ENCODE data around the gene RYK. TPM values are rescaled to one million over a fixed set of nuclear protein-coding genes. Genes with fewer than 3 reads are reported as not detected.

RYK gene
- total and polyA plus RNA-seq, 4 donors, result 7.5 to 36.1 (median 15.3) TPM

DNA sequence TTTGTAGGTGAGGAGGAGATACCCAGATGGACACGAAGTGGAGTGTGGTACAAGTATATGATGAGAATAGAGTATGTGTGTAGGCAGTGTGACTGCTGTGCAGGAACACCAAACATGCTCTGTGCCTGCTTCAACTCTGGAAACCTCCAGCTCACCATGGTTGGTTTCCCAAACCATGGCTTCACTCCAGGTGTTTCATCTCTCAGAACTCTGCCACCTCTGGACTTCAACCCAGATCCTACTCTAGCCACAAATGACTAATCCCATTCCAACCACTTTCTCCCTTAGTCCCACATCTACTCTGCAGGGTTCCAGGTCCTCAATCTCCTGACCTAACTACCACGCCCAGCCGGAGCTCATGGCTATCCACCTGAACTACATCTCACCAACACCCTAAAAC lies 102.1 kb downstream of the RYK start:
- 96% methylated on average over 3 of the region's 3 CpGs for WGBS
- Histone ChIP-seq H3K27me3 (ENCODE audit: control insufficient read depth in 4 of 4, insufficient read depth in 4 of 4, low read length in 3 of 4) (no peaks in the 10 kb centered on the region), H3K4me3 (ENCODE audit: low read depth in 1 of 3, low read length in 3 of 3) (no peak overlapping the region), H3K4me1 (ENCODE audit: control insufficient read depth in 4 of 4, insufficient read depth in 4 of 4, low read length in 3 of 4) (peaks cover 0 to 3% (median 0%) of the 10 kb centered on the region in 4 donors), H3K9me3 (ENCODE audit: control insufficient read depth in 4 of 4, low read length in 3 of 4) (no peaks in the 10 kb centered on the region), H3K27ac (ENCODE audit: low read depth in 1 of 2, low read length in 2 of 2) (no peak overlapping the region), H3K9ac (ENCODE audit: low read depth in 1 of 2, low read length in 2 of 2) (no peak overlapping the region), H3K36me3 (ENCODE audit: control insufficient read depth in 4 of 4, insufficient read depth in 3 of 4, low read depth in 1 of 4, low read length in 3 of 4) (peaks cover 0 to 4% (median 1%) of the 10 kb centered on the region in 4 donors)
- DNase-seq (ENCODE audit: low spot score), result no peak
- TF ChIP-seq TAF1 (conservative IDR thresholded peaks at IDR 0.05) (no peak), HNF4A (conservative IDR thresholded peaks at IDR 0.05) (peak; percentile 43 to 63), RXRA (IDR thresholded peaks at IDR 0.05) (peak in 1 of 2 donors; percentile 56)
- TF ChIP-seq, protein P1, sequence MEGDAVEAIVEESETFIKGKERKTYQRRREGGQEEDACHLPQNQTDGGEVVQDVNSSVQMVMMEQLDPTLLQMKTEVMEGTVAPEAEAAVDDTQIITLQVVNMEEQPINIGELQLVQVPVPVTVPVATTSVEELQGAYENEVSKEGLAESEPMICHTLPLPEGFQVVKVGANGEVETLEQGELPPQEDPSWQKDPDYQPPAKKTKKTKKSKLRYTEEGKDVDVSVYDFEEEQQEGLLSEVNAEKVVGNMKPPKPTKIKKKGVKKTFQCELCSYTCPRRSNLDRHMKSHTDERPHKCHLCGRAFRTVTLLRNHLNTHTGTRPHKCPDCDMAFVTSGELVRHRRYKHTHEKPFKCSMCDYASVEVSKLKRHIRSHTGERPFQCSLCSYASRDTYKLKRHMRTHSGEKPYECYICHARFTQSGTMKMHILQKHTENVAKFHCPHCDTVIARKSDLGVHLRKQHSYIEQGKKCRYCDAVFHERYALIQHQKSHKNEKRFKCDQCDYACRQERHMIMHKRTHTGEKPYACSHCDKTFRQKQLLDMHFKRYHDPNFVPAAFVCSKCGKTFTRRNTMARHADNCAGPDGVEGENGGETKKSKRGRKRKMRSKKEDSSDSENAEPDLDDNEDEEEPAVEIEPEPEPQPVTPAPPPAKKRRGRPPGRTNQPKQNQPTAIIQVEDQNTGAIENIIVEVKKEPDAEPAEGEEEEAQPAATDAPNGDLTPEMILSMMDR (IDR thresholded peaks at IDR 0.05; ENCODE audit: low read depth, low read length, missing input control), result no peak
- TF ChIP-seq, protein P2, sequence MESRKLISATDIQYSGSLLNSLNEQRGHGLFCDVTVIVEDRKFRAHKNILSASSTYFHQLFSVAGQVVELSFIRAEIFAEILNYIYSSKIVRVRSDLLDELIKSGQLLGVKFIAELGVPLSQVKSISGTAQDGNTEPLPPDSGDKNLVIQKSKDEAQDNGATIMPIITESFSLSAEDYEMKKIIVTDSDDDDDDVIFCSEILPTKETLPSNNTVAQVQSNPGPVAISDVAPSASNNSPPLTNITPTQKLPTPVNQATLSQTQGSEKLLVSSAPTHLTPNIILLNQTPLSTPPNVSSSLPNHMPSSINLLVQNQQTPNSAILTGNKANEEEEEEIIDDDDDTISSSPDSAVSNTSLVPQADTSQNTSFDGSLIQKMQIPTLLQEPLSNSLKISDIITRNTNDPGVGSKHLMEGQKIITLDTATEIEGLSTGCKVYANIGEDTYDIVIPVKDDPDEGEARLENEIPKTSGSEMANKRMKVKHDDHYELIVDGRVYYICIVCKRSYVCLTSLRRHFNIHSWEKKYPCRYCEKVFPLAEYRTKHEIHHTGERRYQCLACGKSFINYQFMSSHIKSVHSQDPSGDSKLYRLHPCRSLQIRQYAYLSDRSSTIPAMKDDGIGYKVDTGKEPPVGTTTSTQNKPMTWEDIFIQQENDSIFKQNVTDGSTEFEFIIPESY (IDR thresholded peaks at IDR 0.05), result no peak

DNA sequence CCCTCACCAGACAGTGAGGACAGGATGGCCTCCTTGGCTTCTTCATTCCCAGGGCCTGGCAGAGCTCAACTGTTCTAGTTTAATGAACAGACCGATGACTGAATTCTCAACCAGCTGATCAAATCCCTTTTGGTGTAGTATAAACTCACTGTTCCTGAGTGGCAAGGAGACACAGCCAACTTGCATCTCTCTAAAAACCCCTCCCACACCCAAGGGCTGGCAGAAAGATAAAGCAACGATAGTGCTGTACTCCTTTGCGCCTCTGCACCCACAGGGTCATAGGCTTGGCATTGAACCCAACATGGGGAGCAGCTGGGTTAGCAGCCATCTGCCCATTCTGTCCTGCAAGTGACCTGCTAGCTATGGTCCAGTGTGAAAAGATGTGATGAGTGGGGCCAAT lies 103.2 kb downstream of the RYK start:
- peaks cover 0 to 4% (median 1%) of the 10 kb centered on the region in 4 donors for H3K36me3 ChIP-seq (ENCODE audit: control insufficient read depth in 4 of 4, insufficient read depth in 3 of 4, low read depth in 1 of 4, low read length in 3 of 4)
- no peak overlapping the region for H3K9ac ChIP-seq (ENCODE audit: low read depth in 1 of 2, low read length in 2 of 2)
- no peak overlapping the region for H3K4me3 ChIP-seq (ENCODE audit: low read depth in 1 of 3, low read length in 3 of 3)
- H3K27ac ChIP-seq (ENCODE audit: low read depth in 1 of 2, low read length in 2 of 2), result no peak overlapping the region
- 89% methylated on average over 3 of the region's 3 CpGs for WGBS
- no peak for DNase-seq (ENCODE audit: low spot score)
- no peaks in the 10 kb centered on the region for H3K9me3 ChIP-seq (ENCODE audit: control insufficient read depth in 4 of 4, low read length in 3 of 4)
- TF ChIP-seq HNF4G (IDR thresholded peaks at IDR 0.05), result no peak
- TF ChIP-seq, protein P3, sequence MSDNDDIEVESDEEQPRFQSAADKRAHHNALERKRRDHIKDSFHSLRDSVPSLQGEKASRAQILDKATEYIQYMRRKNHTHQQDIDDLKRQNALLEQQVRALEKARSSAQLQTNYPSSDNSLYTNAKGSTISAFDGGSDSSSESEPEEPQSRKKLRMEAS (IDR thresholded peaks at IDR 0.05), result no peak
- TF ChIP-seq YY1 (IDR thresholded peaks at IDR 0.05), result no peak
- TF ChIP-seq RAD21 (IDR thresholded peaks at IDR 0.05), result no peak
- no peak for TF ChIP-seq RXRA (IDR thresholded peaks at IDR 0.05)
- H3K27me3 ChIP-seq (ENCODE audit: control insufficient read depth in 4 of 4, insufficient read depth in 4 of 4, low read length in 3 of 4), result no peaks in the 10 kb centered on the region
- peaks cover 0 to 3% (median 0%) of the 10 kb centered on the region in 4 donors for H3K4me1 ChIP-seq (ENCODE audit: control insufficient read depth in 4 of 4, insufficient read depth in 4 of 4, low read length in 3 of 4)

DNA sequence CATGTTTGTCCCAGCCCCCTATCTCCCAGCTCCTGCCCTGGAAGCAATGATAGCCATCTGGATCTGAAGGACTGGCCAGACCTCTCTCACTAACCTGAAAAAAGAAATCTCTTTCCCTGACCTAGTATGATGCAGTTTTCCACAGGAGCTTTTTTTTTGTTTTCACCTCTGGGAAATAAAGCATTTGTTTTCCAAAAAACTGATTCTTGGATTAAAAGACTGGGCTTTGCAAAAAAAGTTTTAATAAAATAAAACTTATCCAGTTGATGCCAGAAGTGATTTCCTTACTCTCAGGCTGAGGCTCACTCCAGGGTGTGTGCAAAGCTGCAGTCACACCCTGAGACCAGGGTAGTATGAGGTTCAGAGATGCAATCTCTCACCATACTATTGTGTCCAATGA lies 104.0 kb downstream of the RYK start:
- no peak overlapping the region for H3K9ac ChIP-seq (ENCODE audit: low read depth in 1 of 2, low read length in 2 of 2)
- H3K9me3 ChIP-seq (ENCODE audit: control insufficient read depth in 4 of 4, low read length in 3 of 4), result no peaks in the 10 kb centered on the region
- peaks cover 0 to 3% (median 0%) of the 10 kb centered on the region in 4 donors for H3K4me1 ChIP-seq (ENCODE audit: control insufficient read depth in 4 of 4, insufficient read depth in 4 of 4, low read length in 3 of 4)
- no peak overlapping the region for H3K27ac ChIP-seq (ENCODE audit: low read depth in 1 of 2, low read length in 2 of 2)
- DNase-seq (ENCODE audit: low spot score), result no peak
- no peaks in the 10 kb centered on the region for H3K36me3 ChIP-seq (ENCODE audit: control insufficient read depth in 4 of 4, insufficient read depth in 3 of 4, low read depth in 1 of 4, low read length in 3 of 4)
- no peaks in the 10 kb centered on the region for H3K27me3 ChIP-seq (ENCODE audit: control insufficient read depth in 4 of 4, insufficient read depth in 4 of 4, low read length in 3 of 4)
- H3K4me3 ChIP-seq (ENCODE audit: low read depth in 1 of 3, low read length in 3 of 3), result no peak overlapping the region
- TF ChIP-seq SP1 (IDR thresholded peaks at IDR 0.05) (no peak), GABPA (IDR thresholded peaks at IDR 0.05 in 1 of 2, conservative IDR thresholded peaks at IDR 0.05 in 1 of 2) (no peak), HNF4G (IDR thresholded peaks at IDR 0.05) (no peak), JUND (IDR thresholded peaks at IDR 0.05) (no peak), RXRA (IDR thresholded peaks at IDR 0.05) (no peak), FOXA1 (IDR thresholded peaks at IDR 0.05) (no peak), YY1 (IDR thresholded peaks at IDR 0.05) (no peak), EGR1 (IDR thresholded peaks at IDR 0.05; ENCODE audit: low read depth in 2 of 2) (no peak), FOXA2 (IDR thresholded peaks at IDR 0.05) (no peak), TAF1 (conservative IDR thresholded peaks at IDR 0.05) (no peak), NR2F2 (IDR thresholded peaks at IDR 0.05) (no peak)
- TF ChIP-seq, protein P4, sequence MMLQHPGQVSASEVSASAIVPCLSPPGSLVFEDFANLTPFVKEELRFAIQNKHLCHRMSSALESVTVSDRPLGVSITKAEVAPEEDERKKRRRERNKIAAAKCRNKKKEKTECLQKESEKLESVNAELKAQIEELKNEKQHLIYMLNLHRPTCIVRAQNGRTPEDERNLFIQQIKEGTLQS (IDR thresholded peaks at IDR 0.05), result no peak
- TF ChIP-seq, protein P5, sequence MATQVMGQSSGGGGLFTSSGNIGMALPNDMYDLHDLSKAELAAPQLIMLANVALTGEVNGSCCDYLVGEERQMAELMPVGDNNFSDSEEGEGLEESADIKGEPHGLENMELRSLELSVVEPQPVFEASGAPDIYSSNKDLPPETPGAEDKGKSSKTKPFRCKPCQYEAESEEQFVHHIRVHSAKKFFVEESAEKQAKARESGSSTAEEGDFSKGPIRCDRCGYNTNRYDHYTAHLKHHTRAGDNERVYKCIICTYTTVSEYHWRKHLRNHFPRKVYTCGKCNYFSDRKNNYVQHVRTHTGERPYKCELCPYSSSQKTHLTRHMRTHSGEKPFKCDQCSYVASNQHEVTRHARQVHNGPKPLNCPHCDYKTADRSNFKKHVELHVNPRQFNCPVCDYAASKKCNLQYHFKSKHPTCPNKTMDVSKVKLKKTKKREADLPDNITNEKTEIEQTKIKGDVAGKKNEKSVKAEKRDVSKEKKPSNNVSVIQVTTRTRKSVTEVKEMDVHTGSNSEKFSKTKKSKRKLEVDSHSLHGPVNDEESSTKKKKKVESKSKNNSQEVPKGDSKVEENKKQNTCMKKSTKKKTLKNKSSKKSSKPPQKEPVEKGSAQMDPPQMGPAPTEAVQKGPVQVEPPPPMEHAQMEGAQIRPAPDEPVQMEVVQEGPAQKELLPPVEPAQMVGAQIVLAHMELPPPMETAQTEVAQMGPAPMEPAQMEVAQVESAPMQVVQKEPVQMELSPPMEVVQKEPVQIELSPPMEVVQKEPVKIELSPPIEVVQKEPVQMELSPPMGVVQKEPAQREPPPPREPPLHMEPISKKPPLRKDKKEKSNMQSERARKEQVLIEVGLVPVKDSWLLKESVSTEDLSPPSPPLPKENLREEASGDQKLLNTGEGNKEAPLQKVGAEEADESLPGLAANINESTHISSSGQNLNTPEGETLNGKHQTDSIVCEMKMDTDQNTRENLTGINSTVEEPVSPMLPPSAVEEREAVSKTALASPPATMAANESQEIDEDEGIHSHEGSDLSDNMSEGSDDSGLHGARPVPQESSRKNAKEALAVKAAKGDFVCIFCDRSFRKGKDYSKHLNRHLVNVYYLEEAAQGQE (IDR thresholded peaks at IDR 0.05), result no peak
- TF ChIP-seq, protein P2 (IDR thresholded peaks at IDR 0.05), result no peak
